OCI-LY3 (cell line): Measurements from ENCODE around the gene ZMAT3.

Source experiments
- H2AFZ ChIP-seq: fragments of 200-600, 300-600 bp; shearing (Covaris generic); 2 replicates; pipeline ENCODE4 v1.6.0; 2014; ENCODE audit warnings: antibody characterized with exemption, low read depth, low read length
- H3K27ac ChIP-seq: fragments of 200-600, 300-600 bp; sonication (generic); 2 replicates; pipeline ENCODE4 v1.5.1; 2014; ENCODE audit warnings: mild to moderate bottlenecking, low read length, moderate library complexity, mixed read lengths
- H3K27me3 ChIP-seq: fragments of 200-600, 300-600 bp; sonication (generic); 2 replicates; pipeline ENCODE4 v1.6.1; 2014; ENCODE audit warnings: low read depth, low read length, mixed read lengths
- H3K36me3 ChIP-seq: fragments of 200-600, 300-600 bp; sonication (generic); replicated peaks from 2 replicates; pipeline ENCODE3; 2014; ENCODE audit warnings: low read depth, low read length, mixed read lengths
- H3K4me1 ChIP-seq: fragments of 300-600, 200-600 bp; sonication (generic); 2 replicates; pipeline ENCODE4 v1.6.1; 2014; ENCODE audit warnings: low read length, mixed read lengths
- H3K4me2 ChIP-seq: fragments of 200-600, 300-600 bp; sonication (generic); 2 replicates; pipeline ENCODE4 v1.6.1; 2014; ENCODE audit warnings: low read length, mixed read lengths
- H3K4me3 ChIP-seq: fragments of 300-600, 200-600 bp; sonication (generic); 2 replicates; pipeline ENCODE4 v1.5.1; 2014; ENCODE audit warnings: antibody characterized with exemption, mild to moderate bottlenecking, low read length, moderate library complexity
- H3K79me2 ChIP-seq: fragments of 300-600, 200-600 bp; shearing (Covaris generic); 2 replicates; pipeline ENCODE4 v1.6.1; 2014; ENCODE audit warnings: mild to moderate bottlenecking, low read length, mixed read lengths
- H3K9ac ChIP-seq: fragments of 300-600, 200-600 bp; shearing (Covaris generic); 2 replicates; pipeline ENCODE4 v1.6.0; 2014; ENCODE audit warnings: mild to moderate bottlenecking, low read length, moderate library complexity
- H3K9me3 ChIP-seq: fragments of 200-600, 300-600 bp; shearing (Covaris generic); 2 replicates; pipeline ENCODE4 v1.6.1; 2014; ENCODE audit warnings: low read length, mixed read lengths; ENCODE audit not compliant: insufficient read depth
- H4K20me1 ChIP-seq: fragments of 200-600, 300-600 bp; sonication (generic); 2 replicates; pipeline ENCODE4 v1.6.1; 2016; ENCODE audit warnings: low read length, mixed read lengths; ENCODE audit not compliant: insufficient read depth
- EZH2phosphoT487 ChIP-seq: fragments of 200-600 bp; shearing (Covaris generic); IDR thresholded peaks from 2 replicates; pipeline ENCODE4 v1.6.1; 2018; ENCODE audit warnings: antibody characterized with exemption, mixed run types, low read depth
- TF ChIP-seq, protein P1 (sequence below): fragments of 200-600, 300-600 bp; sonication (generic); IDR thresholded peaks from 2 replicates; pipeline ENCODE4 v1.5.1; 2014; ENCODE audit warnings: antibody characterized with exemption, low read length, low read depth

The ZMAT3 gene

DNA sequence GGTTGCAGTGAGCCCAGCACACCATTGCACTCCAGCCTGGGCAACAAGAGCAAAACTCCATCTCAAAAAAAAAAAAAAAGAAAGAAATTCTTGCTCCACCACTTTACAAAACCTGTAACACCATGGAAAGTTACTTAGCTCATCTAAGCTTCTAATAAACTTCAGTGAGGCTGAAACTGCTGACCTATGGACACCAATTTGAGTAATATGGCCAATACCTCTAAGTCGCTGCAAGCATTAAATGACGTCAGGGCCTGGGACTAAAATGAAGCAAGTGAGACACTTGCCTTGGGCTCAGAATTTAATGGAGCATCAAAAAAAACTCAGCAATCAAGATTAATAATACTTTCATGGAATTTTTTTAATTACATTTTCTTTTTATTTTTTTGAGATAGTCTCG lies 42.5 kb downstream of the ZMAT3 start:
- Histone ChIP-seq H3K79me2 (peaks cover 20% of the 10 kb centered on the region), H3K9ac (no peak overlapping the region), H3K27ac (no peak overlapping the region), H3K4me3 (no peak overlapping the region), H3K4me2 (no peak overlapping the region), H3K27me3 (no peaks in the 10 kb centered on the region), H3K36me3 (peaks cover 24% of the 10 kb centered on the region), H3K4me1 (no peaks in the 10 kb centered on the region), H4K20me1 (peaks cover 9% of the 10 kb centered on the region; the same call in 1 of the 2 replicates), H3K9me3 (no peaks in the 10 kb centered on the region), H2AFZ (no peak overlapping the region)
- TF ChIP-seq EZH2phosphoT487: no peak
- TF ChIP-seq, protein P1, sequence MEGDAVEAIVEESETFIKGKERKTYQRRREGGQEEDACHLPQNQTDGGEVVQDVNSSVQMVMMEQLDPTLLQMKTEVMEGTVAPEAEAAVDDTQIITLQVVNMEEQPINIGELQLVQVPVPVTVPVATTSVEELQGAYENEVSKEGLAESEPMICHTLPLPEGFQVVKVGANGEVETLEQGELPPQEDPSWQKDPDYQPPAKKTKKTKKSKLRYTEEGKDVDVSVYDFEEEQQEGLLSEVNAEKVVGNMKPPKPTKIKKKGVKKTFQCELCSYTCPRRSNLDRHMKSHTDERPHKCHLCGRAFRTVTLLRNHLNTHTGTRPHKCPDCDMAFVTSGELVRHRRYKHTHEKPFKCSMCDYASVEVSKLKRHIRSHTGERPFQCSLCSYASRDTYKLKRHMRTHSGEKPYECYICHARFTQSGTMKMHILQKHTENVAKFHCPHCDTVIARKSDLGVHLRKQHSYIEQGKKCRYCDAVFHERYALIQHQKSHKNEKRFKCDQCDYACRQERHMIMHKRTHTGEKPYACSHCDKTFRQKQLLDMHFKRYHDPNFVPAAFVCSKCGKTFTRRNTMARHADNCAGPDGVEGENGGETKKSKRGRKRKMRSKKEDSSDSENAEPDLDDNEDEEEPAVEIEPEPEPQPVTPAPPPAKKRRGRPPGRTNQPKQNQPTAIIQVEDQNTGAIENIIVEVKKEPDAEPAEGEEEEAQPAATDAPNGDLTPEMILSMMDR: no peak

DNA sequence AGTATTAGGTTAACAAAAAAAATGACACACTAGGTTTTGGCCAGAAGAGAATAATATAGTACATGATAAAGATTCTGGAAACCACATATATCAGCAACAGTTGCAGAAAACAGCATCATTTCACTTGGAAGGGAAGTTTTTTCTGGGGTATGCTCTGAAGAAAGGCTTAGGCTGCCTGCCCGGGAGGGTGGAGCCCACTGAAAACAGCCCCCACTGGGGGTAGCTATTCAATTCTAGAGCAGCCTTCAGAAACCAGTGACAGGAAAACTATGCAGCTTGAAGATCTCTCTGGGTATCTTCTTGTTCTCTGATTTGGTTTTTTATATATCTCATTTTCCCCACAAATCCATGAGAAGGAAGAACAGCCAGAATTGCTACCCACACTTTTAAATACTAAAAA lies 43.2 kb downstream of the ZMAT3 start:
- Histone ChIP-seq H3K27ac (no peak overlapping the region), H2AFZ (no peak overlapping the region), H3K79me2 (peaks cover 14% of the 10 kb centered on the region), H3K4me2 (no peak overlapping the region), H3K9me3 (no peaks in the 10 kb centered on the region), H3K36me3 (peaks cover 18% of the 10 kb centered on the region), H4K20me1 (peaks cover 3% of the 10 kb centered on the region; the same call in 1 of the 2 replicates), H3K27me3 (no peaks in the 10 kb centered on the region), H3K4me1 (no peaks in the 10 kb centered on the region), H3K9ac (no peak overlapping the region), H3K4me3 (no peak overlapping the region)
- no peak for TF ChIP-seq EZH2phosphoT487
- TF ChIP-seq, protein P1: no peak

DNA sequence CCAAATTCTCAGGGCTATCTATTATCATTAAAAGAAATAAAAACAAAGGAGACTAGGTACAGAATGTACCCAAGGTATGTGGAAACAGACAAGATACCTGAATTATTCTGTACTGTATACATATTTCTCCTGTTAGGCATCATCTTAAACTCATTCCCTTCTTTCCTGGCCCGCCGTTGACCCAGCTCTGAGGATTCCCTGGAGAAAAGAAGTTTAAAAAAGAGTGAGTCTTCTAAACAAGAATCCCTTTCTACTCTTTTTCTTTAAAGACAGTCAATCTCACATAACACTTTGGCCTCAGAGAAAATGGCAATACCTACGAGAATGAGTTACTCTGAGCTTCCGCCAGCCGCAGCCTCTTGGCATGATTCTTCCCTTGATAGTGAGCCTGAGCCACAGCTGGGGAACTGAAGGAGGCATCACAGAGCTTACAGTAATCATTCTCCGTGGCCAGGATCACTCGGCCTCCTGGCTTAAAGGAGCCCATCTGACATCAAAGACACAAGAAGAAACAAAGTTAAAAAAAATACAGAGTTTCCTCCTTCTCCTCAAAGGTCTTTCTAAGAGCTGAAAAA lies 44.2 kb downstream of the ZMAT3 start:
- Histone ChIP-seq H3K27me3 (no peaks in the 10 kb centered on the region), H2AFZ (no peak overlapping the region), H3K4me2 (no peak overlapping the region), H3K9me3 (no peaks in the 10 kb centered on the region), H3K79me2 (peaks cover 14% of the 10 kb centered on the region), H3K36me3 (peaks cover 18% of the 10 kb centered on the region), H3K4me1 (no peaks in the 10 kb centered on the region), H4K20me1 (peaks cover 3% of the 10 kb centered on the region; the same call in 1 of the 2 replicates), H3K9ac (no peak overlapping the region), H3K27ac (no peak overlapping the region), H3K4me3 (no peak overlapping the region)
- no peak for TF ChIP-seq EZH2phosphoT487
- TF ChIP-seq, protein P1: no peak

DNA sequence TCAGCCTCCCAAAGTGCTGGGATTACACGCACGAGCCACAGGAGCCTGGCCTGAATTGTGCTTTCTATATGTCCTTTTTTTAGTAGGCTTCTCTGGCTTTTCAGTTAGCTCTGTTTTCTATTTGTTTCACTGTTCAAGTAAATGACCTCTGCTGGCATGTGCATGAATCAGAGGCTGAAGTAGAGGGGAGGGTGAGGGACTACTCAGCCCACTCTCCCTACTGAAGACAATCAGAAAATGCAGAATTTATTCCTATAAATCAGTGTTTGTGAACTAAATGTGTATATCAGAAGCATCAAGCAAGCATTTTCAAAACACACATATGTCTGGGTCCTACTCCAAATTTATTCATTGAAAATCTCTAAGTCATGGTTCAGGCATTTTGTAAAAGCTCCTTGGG lies 45.0 kb downstream of the ZMAT3 start:
- Histone ChIP-seq H3K27ac (no peak overlapping the region), H3K4me3 (no peak overlapping the region), H4K20me1 (peaks cover 3% of the 10 kb centered on the region; the same call in 1 of the 2 replicates), H3K4me2 (no peak overlapping the region), H3K4me1 (peaks cover 4% of the 10 kb centered on the region), H3K27me3 (no peaks in the 10 kb centered on the region), H3K9me3 (no peaks in the 10 kb centered on the region), H3K79me2 (peaks cover 14% of the 10 kb centered on the region), H3K9ac (no peak overlapping the region), H3K36me3 (peaks cover 18% of the 10 kb centered on the region), H2AFZ (no peak overlapping the region)
- TF ChIP-seq, protein P1: no peak
- no peak for TF ChIP-seq EZH2phosphoT487
